Measurements from ENCODE around the gene GGT6.
"Not testable (repeated sequence)": the region's sequence is repeated elsewhere in the genome, so short reads cannot be mapped to it uniquely, and the experiment has no call there.

Gene GGT6

DNA sequence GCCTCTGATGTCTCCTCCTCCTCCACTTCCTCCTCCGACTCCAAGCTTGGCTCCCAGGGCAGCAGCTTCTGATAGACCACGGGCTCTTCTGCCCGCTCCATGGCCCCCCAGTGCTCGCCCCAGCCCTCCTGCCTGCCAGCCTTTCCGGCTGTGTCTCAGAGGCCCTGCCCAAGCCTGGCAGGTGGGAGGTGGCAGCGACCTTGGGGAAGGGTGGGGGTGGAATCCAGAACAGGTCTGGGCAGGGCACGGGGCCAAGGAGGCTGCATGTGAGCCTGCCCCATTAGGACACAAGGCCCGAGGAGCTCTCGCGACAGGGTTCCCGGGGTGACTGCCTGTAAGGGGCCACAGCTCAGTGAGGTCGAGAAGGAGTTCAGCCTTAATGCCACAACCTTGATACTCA is at the start of gene GGT6:
TSS of gene GGT6 (minus strand) at position 157 of the 400 bp plus-strand sequence. CDS start at position 101, 56 bp downstream.
- no peak for DNase-seq

- DNase-seq = no peak
Measured at GRCh38 chr17:4610162-4610561, 49.8 kb upstream of the GGT6 start.

- DNase-seq = no peak
Measured at GRCh38 chr17:4609761-4610160, 49.4 kb upstream of the GGT6 start.

- DNase-seq = no peak
Measured at GRCh38 chr17:4607773-4608187, 47.4 kb upstream of the GGT6 start.

- no peak for DNase-seq
Measured at GRCh38 chr17:4607261-4607741, 46.9 kb upstream of the GGT6 start.

DNA sequence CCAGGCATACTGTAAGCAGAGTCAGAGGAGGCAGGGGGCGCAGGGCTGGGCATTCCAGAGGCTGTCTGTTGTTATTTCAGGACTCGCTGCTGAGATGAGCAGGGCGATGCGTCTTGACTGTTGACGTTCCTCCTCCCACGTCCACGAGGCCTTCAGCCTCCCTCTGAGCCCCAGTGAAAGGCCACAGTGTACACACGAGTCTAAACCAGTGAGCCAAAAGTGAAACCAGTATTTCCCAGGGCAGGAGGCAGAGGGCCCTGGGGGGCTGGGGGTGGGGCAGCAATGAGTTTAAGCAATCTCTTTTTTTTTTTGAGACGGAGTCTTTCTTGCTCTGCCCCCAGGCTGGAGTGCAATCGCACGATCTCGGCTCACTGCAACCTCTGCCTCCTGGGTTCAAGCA is 45.4 kb upstream of the GGT6 start:
- DNase-seq = no peak

- not testable (repeated sequence) for DNase-seq
Measured at GRCh38 chr17:4604736-4605135, 44.4 kb upstream of the GGT6 start.

DNA sequence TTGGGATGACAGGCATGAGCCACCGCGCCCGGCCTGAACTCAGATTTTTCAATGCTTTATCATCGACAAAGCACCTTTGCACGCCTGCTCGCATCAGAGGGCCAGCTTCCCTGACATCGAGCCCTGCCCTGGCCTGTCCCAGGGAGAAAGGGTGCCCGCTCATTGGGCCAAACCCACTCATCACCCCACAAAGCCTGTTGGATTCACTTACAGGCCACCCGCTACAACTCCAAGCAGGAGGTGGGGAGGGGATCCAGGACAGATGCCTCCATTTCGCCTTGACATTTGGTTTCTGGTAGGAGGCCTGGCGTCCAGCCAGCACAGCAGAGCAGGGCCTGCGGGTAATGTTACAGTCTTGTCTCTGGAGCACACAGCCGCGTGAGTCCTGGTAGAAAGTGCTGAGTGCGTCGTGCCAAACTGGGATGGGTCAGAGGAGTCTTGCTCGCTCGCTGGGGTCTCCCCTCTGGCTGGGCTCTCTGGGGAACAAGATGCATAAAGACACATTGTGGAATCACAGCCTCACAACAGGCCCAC is 43.8 kb upstream of the GGT6 start:
- DNase-seq = peak; percentile 69

DNA sequence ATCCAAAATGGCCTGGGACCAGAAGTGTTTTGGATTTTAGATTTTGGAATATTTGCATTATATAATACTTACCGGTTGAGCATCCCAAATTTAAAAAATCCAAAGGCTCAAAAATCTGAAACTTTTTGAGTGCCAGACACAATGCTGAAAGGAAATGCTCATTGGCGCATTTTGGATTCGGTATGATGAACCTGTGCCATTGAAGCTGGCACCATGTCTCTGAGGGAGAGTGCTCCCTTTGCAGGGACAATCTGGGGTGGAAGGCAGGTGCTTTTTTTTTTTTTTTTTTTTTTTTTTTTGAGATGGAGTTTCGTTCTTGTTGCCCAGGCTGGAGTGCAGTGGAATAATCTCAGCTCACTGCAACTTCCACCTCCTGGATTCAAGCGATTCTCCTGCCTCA is 41.7 kb upstream of the GGT6 start:
- DNase-seq = no peak

DNA sequence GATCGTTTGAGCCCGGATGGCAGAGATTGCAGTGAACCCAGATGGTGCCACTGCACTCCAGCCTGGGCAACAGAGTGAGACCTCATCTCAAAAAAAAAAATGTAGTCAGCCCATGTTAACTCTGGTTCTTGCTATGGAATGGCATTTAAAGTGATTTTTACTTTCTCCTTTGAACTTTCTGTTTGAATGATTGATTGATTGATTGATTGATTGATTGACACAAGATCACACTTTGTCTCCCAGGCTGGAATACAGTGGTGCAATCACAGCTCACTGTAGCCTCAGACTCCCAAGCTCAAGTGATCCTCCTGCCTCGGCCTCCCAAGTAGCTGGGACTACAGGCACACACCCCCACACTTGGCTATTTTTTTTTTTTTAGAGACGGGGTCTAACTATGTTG is 40.9 kb upstream of the GGT6 start:
- no peak for DNase-seq

- no peak for DNase-seq
Measured at GRCh38 chr17:4600563-4600962, 40.2 kb upstream of the GGT6 start.

- DNase-seq = peak; percentile 57
Measured at GRCh38 chr17:4599505-4600281, 39.3 kb upstream of the GGT6 start.

DNA sequence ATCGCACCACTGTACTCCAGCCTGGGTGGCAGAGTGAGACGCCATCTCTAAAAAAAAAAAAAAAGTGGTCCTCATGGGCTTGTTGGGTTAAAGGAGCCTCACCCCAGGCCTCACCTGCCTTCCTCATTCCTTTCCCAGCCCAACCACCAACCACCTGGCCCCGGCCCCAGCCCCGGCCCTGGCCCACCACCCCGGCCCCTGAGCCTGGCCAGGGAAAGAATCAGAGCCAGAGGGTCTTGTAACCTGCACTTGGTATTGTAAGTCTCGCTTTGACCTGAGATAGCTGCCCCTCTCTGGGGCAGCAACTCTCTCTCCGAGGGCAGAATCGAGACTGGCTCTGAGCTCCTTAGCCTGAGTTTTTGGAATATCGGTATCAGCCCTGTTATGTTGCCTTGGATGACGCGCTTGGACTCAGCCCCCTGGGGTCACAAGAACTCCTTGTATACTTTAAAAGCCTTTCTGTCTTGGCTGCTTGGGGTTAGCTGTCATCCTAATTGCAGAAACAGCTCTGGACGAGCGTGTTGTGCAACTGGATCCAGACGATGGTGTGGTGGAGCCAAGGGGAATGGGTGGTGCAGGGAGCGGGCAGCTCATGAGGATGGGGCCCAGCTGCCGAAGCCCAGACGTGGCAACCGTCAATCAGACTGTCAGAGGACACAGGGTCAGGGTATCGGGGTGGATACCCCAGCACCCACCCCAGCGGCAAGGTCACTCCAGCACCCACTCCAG is 38.6 kb upstream of the GGT6 start:
- no peak for DNase-seq

GRCh38 chr17:4597975-4598374 is 37.6 kb upstream of the GGT6 start:
- DNase-seq = no peak

DNA sequence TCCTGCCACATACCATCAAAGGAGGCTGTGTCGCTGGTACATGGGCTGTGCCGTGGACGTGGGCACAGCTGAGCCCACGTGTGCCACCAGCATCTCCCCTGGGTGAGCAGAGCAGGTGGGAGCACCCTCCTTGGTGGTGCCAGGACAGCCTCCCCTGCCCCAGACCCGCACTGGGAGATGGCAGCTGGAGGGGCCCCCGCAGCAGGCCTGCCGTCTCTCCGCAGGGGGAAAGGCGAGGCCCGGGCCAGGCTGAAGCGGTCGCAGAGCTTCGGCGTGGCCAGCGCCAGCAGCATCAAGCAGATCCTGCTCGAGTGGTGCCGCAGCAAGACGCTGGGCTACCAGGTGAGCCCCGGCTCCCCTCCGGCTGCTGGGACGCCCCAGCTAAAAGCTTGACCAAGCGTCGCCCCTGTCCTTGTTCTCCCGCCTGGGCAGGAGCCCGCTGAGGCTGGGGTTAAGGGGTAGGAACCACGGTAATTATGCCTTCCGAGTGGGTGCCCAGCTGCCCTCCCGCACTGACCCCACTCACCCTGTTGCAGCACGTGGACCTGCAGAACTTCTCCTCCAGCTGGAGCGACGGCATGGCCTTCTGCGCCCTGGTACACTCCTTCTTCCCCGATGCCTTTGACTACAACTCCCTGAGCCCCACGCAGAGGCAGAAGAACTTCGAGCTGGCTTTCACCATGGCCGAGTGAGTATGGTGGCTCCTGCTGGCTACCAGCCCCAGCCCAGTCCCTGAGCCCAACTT is 36.4 kb upstream of the GGT6 start:
- DNase-seq = no peak

GRCh38 chr17:4595685-4596342 is 35.4 kb upstream of the GGT6 start:
- not testable (repeated sequence) for DNase-seq

- peak; percentile 32 for DNase-seq
Measured at GRCh38 chr17:4594931-4595684, 34.7 kb upstream of the GGT6 start.

DNA sequence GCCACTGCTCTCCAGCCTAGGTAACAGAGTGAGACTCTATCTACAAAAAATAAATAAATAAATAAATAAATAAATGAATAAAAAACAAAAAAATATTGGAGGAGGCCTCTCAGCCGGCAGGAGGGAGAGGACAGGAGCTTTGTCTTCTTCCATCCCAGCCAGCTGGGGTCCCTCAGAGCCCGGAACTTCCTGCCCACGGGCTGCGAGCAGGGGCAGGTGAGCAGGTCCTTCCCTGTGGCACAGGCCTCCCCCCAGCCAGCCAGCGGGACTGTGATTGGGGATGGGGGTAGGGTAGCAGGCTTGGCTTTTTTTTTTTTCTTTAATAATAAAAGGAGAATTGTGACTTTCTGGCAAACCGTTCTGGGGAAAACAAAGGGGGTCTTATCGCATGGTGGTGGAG is 34.0 kb upstream of the GGT6 start:
- DNase-seq = no peak

DNA sequence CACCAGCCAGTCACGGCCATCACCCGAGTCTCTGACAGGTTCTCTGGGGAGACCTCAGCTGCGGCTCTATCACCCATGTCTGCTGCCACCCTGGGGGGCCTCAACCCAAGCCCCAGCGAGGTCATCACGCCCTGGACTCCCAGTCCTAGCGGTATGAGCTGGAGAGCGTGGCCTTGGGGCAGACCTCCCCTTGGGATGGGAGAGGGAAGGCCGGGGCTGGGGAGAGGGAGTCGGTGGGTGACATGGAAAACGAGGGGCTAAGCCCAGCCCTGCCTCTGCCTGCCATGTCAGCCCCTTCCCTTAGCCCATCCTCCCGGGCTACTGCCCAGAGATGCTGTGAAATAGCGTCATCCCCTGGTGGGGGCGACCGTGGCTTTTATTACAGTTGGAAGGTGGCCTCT is 32.6 kb upstream of the GGT6 start:
- DNase-seq = no peak

GRCh38 chr17:4592240-4593005 is 32.0 kb upstream of the GGT6 start:
- no peak for DNase-seq

DNA sequence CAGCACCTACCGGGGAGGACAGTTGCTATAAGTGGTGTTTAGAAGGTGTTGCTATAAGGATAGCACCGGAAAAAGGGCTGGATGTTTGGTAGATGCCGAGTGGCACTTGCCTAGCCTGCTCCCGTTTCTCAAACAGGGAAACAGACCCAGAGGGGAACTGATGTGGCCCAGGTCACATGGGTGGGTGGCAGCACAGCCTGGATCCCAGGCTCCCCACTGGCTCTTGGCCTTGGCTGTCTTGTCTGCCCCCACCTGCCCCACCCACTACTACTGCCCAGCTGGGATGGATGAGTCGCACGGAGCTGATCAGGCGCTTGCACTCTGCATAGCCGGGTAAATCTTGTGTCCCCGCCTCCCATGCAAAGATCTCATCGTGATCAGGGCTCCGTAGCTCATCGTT is 31.2 kb upstream of the GGT6 start:
- no peak for DNase-seq
